B cell (primary cell): Measurements from ENCODE around the gene FCF1.

Experiments
- EZH2 ChIP-seq: IDR thresholded peaks from 2 replicates; pipeline ENCODE4 v1.6.1; 2012; ENCODE audit warnings: borderline replicate concordance, low read depth, mild to moderate bottlenecking, moderate library complexity, low read length; ENCODE audit not compliant: insufficient read depth, poor library complexity, severe bottlenecking
- TF ChIP-seq, protein P1 (sequence below): fragments of 200-600 bp; IDR thresholded peaks from one replicate; pipeline ENCODE4 v1.8.0; 2022; ENCODE audit warnings: antibody characterized with exemption, mild to moderate bottlenecking

DNA sequence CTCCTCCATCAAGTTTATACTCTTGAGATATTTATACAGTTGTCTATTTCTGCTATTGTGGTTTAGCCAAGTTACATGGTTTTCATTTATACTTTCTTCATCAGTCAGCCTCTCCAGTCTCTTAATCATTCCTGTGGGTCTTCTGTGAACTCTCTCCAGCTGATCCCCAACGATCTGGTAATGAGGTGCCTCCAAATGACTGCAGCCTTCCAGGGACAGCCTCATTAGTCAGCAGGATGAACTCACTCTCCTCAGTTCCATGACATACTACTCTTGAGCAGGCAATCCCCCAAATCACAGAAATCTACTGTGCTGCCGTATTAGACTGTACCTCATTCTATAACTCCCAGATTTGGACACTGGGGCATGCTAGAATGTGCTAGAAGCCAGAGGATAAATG is 15.4 kb upstream of the FCF1 start:
- TF ChIP-seq, protein P1, sequence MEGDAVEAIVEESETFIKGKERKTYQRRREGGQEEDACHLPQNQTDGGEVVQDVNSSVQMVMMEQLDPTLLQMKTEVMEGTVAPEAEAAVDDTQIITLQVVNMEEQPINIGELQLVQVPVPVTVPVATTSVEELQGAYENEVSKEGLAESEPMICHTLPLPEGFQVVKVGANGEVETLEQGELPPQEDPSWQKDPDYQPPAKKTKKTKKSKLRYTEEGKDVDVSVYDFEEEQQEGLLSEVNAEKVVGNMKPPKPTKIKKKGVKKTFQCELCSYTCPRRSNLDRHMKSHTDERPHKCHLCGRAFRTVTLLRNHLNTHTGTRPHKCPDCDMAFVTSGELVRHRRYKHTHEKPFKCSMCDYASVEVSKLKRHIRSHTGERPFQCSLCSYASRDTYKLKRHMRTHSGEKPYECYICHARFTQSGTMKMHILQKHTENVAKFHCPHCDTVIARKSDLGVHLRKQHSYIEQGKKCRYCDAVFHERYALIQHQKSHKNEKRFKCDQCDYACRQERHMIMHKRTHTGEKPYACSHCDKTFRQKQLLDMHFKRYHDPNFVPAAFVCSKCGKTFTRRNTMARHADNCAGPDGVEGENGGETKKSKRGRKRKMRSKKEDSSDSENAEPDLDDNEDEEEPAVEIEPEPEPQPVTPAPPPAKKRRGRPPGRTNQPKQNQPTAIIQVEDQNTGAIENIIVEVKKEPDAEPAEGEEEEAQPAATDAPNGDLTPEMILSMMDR, result no peak
- TF ChIP-seq EZH2, result no peak
